K562 (cell line): ENCODE results near the gene CACTIN. TPM values are rescaled to one million over a fixed set of nuclear protein-coding genes. Genes with fewer than 3 reads are reported as not detected.
A peak's percentile ranks its signal among the peaks of the same experiment; 100 is the strongest.

Source experiments
- CBFA2T3 ChIP-seq: fragments of 450-650 bp; IDR thresholded peaks from 2 replicates; pipeline ENCODE4 v1.6.1; 2017
- DNMT1 ChIP-seq: fragments of 450-650 bp; IDR thresholded peaks from 2 replicates; pipeline ENCODE4 v1.6.1; 2016; ENCODE audit warnings: antibody characterized with exemption, mild to moderate bottlenecking
- ETV1 ChIP-seq: fragments of 450-650 bp; conservative IDR thresholded peaks from 2 replicates; pipeline ENCODE4 v1.6.1; 2016; ENCODE audit warnings: missing genetic modification characterization, control low read depth, low read depth, missing compliant biosample characterization
- GTF2F1 ChIP-seq: IDR thresholded peaks from 2 replicates; pipeline ENCODE4 v1.6.1; 2011; ENCODE audit warnings: low read depth, low read length, improper control_type of control experiment
- HNRNPL ChIP-seq: fragments of 200-400 bp; formaldehyde crosslinking; IDR thresholded peaks from 2 replicates; pipeline ENCODE4 v1.6.1; 2017; ENCODE audit warnings: low read depth, mild to moderate bottlenecking, low read length
- LEF1 ChIP-seq: fragments of 450-650 bp; IDR thresholded peaks from 2 replicates; pipeline ENCODE4 v1.6.1; 2016; ENCODE audit warnings: mild to moderate bottlenecking
- MAFG ChIP-seq: fragments of 450-650 bp; conservative IDR thresholded peaks from 2 replicates; pipeline ENCODE4 v1.6.1; 2016; ENCODE audit warnings: missing genetic modification characterization, missing compliant biosample characterization
- MEF2A ChIP-seq: IDR thresholded peaks from 2 replicates; pipeline ENCODE4 v1.6.1; 2011; ENCODE audit warnings: low read depth, mild to moderate bottlenecking, low read length, moderate library complexity; ENCODE audit not compliant: control insufficient read depth
- PHF8 ChIP-seq: fragments of 200-600 bp; sonication (generic); IDR thresholded peaks from 2 replicates; pipeline ENCODE4 v1.6.1; 2012; ENCODE audit warnings: mixed run types, mild to moderate bottlenecking, inconsistent platforms, low read length, moderate library complexity, borderline replicate concordance
- POLR2G ChIP-seq: fragments of 200-400 bp; formaldehyde crosslinking; IDR thresholded peaks from 2 replicates; pipeline ENCODE4 v1.6.1; 2017; ENCODE audit warnings: low read depth, mild to moderate bottlenecking, antibody characterized with exemption, low read length, moderate library complexity
- RAD21 ChIP-seq, 2 experiments: fragments of 250-450 bp in 1 of 2; fragments of 450-650 bp in 1 of 2; sonication (Bioruptor Pico) in 1 of 2; formaldehyde crosslinking in 1 of 2; IDR thresholded peaks in 1 of 2; conservative IDR thresholded peaks in 1 of 2; 2 replicates each; pipeline versions ENCODE4 v1.4.0 to v1.8.0; 2020 to 2022; ENCODE audit warnings: mild to moderate bottlenecking in 2 of 2, moderate library complexity in 1 of 2
- RHOXF2B ChIP-seq: fragments of 250-450 bp; sonication (Bioruptor Pico); conservative IDR thresholded peaks from 2 replicates; pipeline ENCODE4 v1.5.1; 2021
- TAF1 ChIP-seq: IDR thresholded peaks from 2 replicates; pipeline ENCODE4 v1.6.1; 2011; ENCODE audit warnings: mild to moderate bottlenecking, low read length, moderate library complexity; ENCODE audit not compliant: insufficient read depth, control insufficient read depth, severe bottlenecking; ENCODE audit errors: extremely low read depth
- TAF7 ChIP-seq: fragments of 450-650 bp; IDR thresholded peaks from 2 replicates; pipeline ENCODE4 v1.6.1; 2016; ENCODE audit warnings: missing genetic modification characterization, missing compliant biosample characterization
- ZNF124 ChIP-seq: sonication (generic); formaldehyde crosslinking; IDR thresholded peaks from 2 replicates; pipeline ENCODE4 v1.8.1; 2022; ENCODE audit warnings: missing genetic modification reagents
- ZNF311 ChIP-seq: fragments of 250-450 bp; sonication (Bioruptor Pico); IDR thresholded peaks from 2 replicates; pipeline ENCODE4 v1.4.0; 2020; ENCODE audit warnings: mild to moderate bottlenecking, moderate library complexity
- polyA plus RNA-seq, 8 experiments: library from polyadenylated mRNA; depleted of rRNA in 4 of 8; stranded (reverse) in 5 of 8; unstranded in 3 of 8; fragments of >200 nt; fragmentation: Nextera tagmentation in 2 of 8; fragmentation: Illumina TruSeq in 1 of 8; extraction: Ambion mirVana in 2 of 8; extraction: Trizol in 1 of 8; gene quantifications; 2 replicates each; pipeline versions ENCODE4 v1.2.1 to v1.2.3, GENCODE V29; 2011 to 2014; ENCODE audit warnings: inconsistent platforms in 1 of 8, missing spikeins in 1 of 8
- total RNA-seq, 7 experiments: library from RNA; depleted of rRNA in 6 of 7; stranded (reverse); fragments of >200 nt in 6 of 7; fragmentation: Illumina TruSeq in 2 of 7; extraction: Trizol in 2 of 7; gene quantifications; 2 replicates each; pipeline versions ENCODE4 v1.2.1 to v1.2.3, GENCODE V29; 2011 to 2021; ENCODE audit warnings: low replicate concordance in 1 of 7
- TF ChIP-seq, protein P1 (sequence below): fragments of 450-650 bp; IDR thresholded peaks from 2 replicates; pipeline ENCODE4 v1.6.1; 2016; ENCODE audit warnings: mild to moderate bottlenecking
- TF ChIP-seq, protein P2 (sequence below): sonication (generic); formaldehyde crosslinking; IDR thresholded peaks from 2 replicates; pipeline ENCODE4 v1.8.1; 2022; ENCODE audit warnings: missing genetic modification reagents
- TF ChIP-seq, protein P3 (sequence below): fragments of 450-650 bp; formaldehyde crosslinking; conservative IDR thresholded peaks from 2 replicates; pipeline ENCODE4 v1.4.0; 2022; ENCODE audit warnings: mild to moderate bottlenecking, missing genetic modification characterization
- TF ChIP-seq, protein P4 (sequence below): sonication (generic); formaldehyde crosslinking; IDR thresholded peaks from 2 replicates; pipeline ENCODE4 v1.8.0; 2023; ENCODE audit warnings: mild to moderate bottlenecking, missing genetic modification reagents

CACTIN gene
- total and polyA plus RNA-seq, 9 of the 15 experiments (the other 6 are each of a cell fraction or from before 2014, with no cell fraction given), result 0.15 to 49.2 (median 15.0) TPM

DNA sequence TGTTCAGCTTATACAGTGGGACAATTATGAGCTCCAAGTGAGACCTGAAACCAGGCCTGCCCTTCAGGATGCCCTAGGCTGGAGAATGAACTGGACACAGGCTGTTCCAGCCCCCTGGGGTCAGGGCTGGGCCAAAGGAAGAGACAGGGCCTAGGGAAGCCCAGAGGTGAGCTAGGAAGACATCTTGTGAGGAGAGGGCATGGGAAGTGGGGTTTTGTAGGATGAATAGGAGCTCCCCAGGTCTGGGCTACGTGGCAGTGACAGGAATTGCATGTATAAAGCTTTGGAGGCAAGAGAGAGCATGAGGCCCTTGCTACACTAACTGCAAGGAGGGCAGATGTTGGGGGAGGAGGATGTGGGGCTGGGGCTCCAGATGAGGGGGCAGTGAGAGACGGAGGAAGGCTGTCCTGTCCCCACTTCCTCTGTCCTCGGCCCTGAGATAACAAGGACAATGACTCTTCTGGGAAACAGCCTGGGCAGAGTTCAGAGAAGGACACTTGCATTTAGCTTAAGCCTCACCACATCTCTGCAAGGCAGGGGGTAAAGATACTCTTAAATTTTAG lies 18.4 kb downstream of the CACTIN start (continued):
- TF ChIP-seq, protein P1, sequence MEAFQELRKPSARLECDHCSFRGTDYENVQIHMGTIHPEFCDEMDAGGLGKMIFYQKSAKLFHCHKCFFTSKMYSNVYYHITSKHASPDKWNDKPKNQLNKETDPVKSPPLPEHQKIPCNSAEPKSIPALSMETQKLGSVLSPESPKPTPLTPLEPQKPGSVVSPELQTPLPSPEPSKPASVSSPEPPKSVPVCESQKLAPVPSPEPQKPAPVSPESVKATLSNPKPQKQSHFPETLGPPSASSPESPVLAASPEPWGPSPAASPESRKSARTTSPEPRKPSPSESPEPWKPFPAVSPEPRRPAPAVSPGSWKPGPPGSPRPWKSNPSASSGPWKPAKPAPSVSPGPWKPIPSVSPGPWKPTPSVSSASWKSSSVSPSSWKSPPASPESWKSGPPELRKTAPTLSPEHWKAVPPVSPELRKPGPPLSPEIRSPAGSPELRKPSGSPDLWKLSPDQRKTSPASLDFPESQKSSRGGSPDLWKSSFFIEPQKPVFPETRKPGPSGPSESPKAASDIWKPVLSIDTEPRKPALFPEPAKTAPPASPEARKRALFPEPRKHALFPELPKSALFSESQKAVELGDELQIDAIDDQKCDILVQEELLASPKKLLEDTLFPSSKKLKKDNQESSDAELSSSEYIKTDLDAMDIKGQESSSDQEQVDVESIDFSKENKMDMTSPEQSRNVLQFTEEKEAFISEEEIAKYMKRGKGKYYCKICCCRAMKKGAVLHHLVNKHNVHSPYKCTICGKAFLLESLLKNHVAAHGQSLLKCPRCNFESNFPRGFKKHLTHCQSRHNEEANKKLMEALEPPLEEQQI, result no peak
- peak in 1 of 2 experiments; percentile 3; a peak in 1 of 4 replicates for TF ChIP-seq RAD21 (CRISPR knock-in tag; conservative IDR thresholded peaks at IDR 0.05 in 1 of 2, IDR thresholded peaks at IDR 0.05 in 1 of 2)
- TF ChIP-seq RHOXF2B (CRISPR knock-in tag), result no peak
- peak; percentile 48; the same call in 1 of the 2 replicates for TF ChIP-seq LEF1
- peak; percentile 16 for TF ChIP-seq TAF1
- TF ChIP-seq, protein P2, sequence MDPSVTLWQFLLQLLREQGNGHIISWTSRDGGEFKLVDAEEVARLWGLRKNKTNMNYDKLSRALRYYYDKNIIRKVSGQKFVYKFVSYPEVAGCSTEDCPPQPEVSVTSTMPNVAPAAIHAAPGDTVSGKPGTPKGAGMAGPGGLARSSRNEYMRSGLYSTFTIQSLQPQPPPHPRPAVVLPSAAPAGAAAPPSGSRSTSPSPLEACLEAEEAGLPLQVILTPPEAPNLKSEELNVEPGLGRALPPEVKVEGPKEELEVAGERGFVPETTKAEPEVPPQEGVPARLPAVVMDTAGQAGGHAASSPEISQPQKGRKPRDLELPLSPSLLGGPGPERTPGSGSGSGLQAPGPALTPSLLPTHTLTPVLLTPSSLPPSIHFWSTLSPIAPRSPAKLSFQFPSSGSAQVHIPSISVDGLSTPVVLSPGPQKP (CRISPR knock-in tag), result no peak
- TF ChIP-seq TAF7 (tag), result 0 out of 2 replicates have a peak, but pooled peaks have one; percentile 6
- TF ChIP-seq, protein P3, sequence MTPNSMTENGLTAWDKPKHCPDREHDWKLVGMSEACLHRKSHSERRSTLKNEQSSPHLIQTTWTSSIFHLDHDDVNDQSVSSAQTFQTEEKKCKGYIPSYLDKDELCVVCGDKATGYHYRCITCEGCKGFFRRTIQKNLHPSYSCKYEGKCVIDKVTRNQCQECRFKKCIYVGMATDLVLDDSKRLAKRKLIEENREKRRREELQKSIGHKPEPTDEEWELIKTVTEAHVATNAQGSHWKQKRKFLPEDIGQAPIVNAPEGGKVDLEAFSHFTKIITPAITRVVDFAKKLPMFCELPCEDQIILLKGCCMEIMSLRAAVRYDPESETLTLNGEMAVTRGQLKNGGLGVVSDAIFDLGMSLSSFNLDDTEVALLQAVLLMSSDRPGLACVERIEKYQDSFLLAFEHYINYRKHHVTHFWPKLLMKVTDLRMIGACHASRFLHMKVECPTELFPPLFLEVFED (CRISPR knock-in tag), result 0 out of 2 replicates have a peak, but pooled peaks have one; percentile 47
- TF ChIP-seq PHF8, result no peak
- TF ChIP-seq HNRNPL, result no peak
- TF ChIP-seq MAFG, result no peak
- TF ChIP-seq ZNF124 (CRISPR knock-in tag), result no peak
- no peak for TF ChIP-seq DNMT1
- 0 out of 2 replicates have a peak, but pooled peaks have one; percentile 19 for TF ChIP-seq ZNF311
- TF ChIP-seq GTF2F1, result no peak
- no peak for TF ChIP-seq POLR2G
- TF ChIP-seq ETV1 (tag), result peak; percentile 80
- no peak for TF ChIP-seq MEF2A
- TF ChIP-seq, protein P4, sequence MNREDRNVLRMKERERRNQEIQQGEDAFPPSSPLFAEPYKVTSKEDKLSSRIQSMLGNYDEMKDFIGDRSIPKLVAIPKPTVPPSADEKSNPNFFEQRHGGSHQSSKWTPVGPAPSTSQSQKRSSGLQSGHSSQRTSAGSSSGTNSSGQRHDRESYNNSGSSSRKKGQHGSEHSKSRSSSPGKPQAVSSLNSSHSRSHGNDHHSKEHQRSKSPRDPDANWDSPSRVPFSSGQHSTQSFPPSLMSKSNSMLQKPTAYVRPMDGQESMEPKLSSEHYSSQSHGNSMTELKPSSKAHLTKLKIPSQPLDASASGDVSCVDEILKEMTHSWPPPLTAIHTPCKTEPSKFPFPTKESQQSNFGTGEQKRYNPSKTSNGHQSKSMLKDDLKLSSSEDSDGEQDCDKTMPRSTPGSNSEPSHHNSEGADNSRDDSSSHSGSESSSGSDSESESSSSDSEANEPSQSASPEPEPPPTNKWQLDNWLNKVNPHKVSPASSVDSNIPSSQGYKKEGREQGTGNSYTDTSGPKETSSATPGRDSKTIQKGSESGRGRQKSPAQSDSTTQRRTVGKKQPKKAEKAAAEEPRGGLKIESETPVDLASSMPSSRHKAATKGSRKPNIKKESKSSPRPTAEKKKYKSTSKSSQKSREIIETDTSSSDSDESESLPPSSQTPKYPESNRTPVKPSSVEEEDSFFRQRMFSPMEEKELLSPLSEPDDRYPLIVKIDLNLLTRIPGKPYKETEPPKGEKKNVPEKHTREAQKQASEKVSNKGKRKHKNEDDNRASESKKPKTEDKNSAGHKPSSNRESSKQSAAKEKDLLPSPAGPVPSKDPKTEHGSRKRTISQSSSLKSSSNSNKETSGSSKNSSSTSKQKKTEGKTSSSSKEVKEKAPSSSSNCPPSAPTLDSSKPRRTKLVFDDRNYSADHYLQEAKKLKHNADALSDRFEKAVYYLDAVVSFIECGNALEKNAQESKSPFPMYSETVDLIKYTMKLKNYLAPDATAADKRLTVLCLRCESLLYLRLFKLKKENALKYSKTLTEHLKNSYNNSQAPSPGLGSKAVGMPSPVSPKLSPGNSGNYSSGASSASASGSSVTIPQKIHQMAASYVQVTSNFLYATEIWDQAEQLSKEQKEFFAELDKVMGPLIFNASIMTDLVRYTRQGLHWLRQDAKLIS (CRISPR knock-in tag), result no peak
- TF ChIP-seq CBFA2T3, result peak; percentile 54
